Suprapubic skin (tissue), 4 donors: Measurements from ENCODE around the gene KICS2.

Source experiments
- POLR2A ChIP-seq, 2 donors: fragments of 450-650 bp; IDR thresholded peaks; one replicate each; pipeline ENCODE4 v1.6.1; 2017; ENCODE audit warnings: antibody characterized with exemption in 2 of 2, mild to moderate bottlenecking in 2 of 2, moderate library complexity in 2 of 2
- POLR2AphosphoS5 ChIP-seq, 3 donors: sonication (generic); formaldehyde crosslinking; IDR thresholded peaks; one replicate each; pipeline ENCODE4 v1.6.1; 2017; ENCODE audit warnings: antibody characterized with exemption in 3 of 3
- TF ChIP-seq, protein P1 (sequence below), 2 donors: fragments of 200-600 bp in 1 of 2; fragments of 450-650 bp in 1 of 2; sonication (generic) in 1 of 2; IDR thresholded peaks; one replicate each; pipeline ENCODE4 v1.5.1; 2016 to 2019; ENCODE audit warnings: antibody characterized with exemption in 2 of 2, mild to moderate bottlenecking in 1 of 2, moderate library complexity in 1 of 2

DNA sequence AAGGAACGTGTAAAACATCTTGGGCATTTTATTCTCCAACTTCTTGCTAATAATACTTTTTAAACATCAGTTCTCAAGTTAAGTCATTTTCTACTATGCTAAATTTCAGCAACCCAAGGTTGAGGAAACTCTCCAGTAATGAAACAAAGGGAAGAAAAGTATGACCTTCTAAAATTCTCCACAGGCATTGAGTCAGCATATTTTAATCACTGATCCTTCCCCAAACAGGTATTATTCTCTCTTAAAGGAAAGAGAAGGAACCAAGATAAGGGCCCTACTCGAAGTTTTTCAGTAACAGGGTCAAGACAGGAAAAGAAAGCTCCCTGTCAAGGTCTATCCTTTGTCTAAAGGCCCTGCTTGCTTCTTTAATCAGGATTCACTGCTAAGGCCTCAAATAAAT lies 3.0 kb downstream of the KICS2 start:
- TF ChIP-seq, protein P1, sequence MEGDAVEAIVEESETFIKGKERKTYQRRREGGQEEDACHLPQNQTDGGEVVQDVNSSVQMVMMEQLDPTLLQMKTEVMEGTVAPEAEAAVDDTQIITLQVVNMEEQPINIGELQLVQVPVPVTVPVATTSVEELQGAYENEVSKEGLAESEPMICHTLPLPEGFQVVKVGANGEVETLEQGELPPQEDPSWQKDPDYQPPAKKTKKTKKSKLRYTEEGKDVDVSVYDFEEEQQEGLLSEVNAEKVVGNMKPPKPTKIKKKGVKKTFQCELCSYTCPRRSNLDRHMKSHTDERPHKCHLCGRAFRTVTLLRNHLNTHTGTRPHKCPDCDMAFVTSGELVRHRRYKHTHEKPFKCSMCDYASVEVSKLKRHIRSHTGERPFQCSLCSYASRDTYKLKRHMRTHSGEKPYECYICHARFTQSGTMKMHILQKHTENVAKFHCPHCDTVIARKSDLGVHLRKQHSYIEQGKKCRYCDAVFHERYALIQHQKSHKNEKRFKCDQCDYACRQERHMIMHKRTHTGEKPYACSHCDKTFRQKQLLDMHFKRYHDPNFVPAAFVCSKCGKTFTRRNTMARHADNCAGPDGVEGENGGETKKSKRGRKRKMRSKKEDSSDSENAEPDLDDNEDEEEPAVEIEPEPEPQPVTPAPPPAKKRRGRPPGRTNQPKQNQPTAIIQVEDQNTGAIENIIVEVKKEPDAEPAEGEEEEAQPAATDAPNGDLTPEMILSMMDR (IDR thresholded peaks at IDR 0.05): no peak
- TF ChIP-seq POLR2A (IDR thresholded peaks at IDR 0.05): no peak
- TF ChIP-seq POLR2AphosphoS5 (IDR thresholded peaks at IDR 0.05): no peak
